ENCODE data around the gene CACNA1C. TPM values are rescaled to one million over a fixed set of nuclear protein-coding genes. Genes with fewer than 3 reads are reported as not detected.

CACNA1C gene
- total RNA-seq, 1 donor from 2014 or later = 201 TPM

DNA sequence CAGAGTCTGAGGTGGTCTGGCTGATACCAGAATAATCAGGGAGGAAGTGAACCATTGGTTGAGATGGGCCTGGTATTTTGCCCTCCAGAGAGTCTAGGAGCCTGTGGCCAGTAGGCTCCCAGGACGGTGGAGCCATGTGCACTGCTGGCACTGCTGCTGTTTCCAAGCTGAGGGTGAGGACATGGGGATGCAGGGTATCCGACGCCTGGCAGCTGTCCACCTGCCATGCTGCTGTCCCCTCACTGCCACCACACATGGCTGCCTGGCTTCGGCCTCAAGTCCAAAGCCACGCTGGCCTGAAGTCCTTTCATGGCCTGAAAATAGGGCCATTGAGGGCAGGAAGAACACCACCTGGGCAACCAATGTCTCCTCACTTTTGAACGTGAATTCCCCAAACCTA is 8.6 kb downstream of the CACNA1C start:
- ATAC-seq (peak; percentile 54), DNase-seq (peak; percentile 68)
- intact Hi-C loops (cut with micrococcal nuclease) = no loop called here

DNA sequence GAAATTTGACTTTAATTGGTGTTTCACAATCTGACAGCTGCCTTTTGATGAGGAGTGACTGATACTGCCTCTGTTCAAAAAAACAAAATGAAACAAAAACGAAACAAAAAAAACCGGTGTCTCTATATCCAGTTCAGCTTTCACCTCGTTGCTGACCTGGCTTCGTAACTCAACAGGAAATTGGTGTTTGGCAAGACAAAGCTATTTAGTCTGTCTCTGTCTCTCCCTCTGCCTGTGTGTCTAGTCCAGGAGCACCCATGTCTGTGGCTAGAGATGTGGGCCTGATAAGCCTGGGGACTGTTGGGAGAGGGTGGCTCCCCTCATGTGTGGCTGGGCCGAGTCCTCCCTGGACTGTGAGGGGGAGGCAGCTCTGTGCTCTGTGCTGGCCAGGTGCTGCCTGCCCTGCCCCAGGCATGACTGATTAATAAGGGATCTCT is 11.3 kb downstream of the CACNA1C start:
- ATAC-seq (peak; percentile 13), DNase-seq (no peak)
- intact Hi-C loops (cut with micrococcal nuclease) = no loop called here

DNA sequence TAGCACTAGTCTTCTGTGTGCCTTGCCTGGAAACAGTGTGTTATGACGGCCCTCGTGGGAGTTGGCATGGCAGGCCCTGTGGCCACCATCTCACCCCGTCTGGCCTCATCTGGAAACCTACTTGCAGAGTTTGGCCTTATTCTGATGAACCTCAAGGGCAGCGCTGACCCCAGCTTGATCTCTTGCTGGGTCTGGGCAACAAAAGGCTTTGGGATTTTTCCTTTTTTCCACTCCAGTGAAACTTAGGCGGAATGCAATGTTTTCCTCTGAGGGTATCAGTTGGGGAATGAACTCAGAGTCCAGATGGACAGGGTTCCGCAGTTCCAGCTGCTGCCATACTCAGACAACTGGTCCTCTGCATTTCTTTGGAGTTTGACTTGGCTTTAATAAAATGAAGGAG is 15.9 kb downstream of the CACNA1C start:
- intact Hi-C loops (cut with micrococcal nuclease) = no loop called here
- ATAC-seq (peak; percentile 43), DNase-seq (no peak)

DNA sequence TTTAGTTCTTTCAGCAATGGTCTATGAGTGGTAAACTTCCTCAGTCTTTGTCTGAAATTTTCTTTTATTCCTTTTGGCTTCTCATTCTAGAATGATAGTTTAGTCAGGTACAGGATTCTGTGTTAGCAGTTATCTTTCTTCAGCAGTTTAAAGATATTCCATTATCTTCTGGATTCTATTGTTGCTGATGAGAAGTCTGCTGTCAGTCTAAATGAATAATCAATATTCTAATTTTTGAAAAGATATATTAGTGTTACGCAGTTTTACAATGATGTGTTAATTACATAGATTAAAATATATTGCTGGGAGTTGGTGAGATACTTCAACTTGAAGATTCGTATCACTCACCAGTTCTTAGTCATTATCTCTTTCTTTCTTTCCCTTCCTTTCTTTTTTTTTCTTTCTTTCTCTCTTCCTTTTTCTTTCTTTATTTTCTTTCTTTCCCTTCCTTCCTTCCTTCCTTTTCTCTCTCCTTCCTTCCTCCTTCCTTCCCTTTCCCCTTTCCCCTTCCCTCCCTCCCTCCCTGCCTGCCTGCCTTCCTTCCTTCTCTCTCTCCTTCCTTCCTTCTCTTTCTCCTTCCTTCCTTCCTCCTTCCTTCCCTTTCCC is 17.8 kb downstream of the CACNA1C start:
- intact Hi-C loops (cut with micrococcal nuclease) = no loop called here
- DNase-seq (no peak), ATAC-seq (no peak)

DNA sequence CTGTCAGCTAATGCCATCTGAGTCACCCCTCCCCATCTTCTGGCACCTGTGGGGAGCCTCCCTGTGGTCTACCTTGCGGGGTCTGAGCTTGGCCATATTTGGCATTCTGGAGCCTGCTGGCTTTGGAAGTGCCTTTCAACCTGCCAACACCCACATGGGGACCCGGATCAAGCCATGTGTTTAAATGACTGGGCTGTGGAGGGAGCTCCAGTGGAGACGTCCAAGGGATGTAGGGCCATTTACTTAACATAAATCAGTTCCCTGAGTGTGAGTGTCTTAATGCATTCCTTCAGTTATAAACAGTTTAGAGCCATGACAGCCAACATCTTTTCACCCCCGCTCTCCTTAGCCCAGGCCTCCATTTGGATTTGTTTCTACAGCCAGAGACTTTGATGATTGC is 22.0 kb downstream of the CACNA1C start:
- intact Hi-C loops (cut with micrococcal nuclease) = no loop called here
- DNase-seq = no peak
- no peak for ATAC-seq

DNA sequence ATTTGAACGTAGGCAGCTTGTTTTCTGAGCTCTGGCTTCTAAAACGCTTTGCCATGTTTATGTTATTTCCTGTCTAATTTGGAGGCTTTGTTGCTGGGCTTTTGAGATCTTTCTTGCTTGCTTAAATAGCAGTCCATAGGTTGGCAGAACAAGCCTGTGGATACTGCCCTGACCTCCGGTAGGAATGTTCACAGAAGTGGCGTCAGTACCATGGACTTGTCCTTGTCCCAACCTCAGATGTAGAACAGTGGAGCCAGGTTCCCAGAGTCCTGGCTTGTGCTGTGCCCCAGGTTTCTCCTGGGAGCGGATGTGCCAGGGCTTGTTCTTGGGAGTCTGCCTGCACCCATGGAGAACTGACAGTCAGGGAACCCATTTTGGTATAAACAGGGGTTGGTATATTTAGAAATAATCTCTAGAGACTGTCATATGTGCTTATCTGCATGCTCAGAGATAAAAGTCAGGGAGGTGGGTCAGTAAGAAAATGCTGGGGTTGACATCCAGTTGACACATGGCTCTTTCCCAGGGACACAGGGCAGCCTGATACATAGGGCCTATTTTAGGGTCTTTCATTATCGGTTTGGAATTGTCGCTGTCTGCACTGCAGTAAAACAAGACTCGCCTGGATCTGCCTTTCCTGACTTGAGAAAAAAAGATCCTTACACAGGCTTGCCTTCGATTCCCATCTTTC is 22.9 kb downstream of the CACNA1C start:
- peak; percentile 83 for DNase-seq
- intact Hi-C loops (cut with micrococcal nuclease) = no loop called here
- ATAC-seq = peak; percentile 91

DNA sequence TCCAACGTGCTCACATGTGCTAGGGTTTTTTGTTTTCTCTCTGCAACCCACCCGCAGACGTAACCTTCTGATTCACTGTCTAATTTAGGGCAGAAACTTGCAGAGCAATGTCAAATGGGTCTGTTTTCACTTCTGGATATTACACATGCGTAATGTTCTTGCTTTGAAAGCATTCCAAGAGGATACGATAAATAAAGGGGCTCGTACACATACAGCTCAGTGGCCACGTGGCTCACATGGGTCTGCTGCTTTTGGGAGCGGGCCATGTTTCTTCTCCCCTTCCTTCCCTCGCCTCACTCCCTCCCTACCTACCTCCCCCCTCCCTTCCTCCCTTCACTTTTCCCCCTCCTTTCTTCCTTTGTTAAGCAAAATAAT is 23.4 kb downstream of the CACNA1C start:
- no peak for DNase-seq
- intact Hi-C loops (cut with micrococcal nuclease) = no loop called here
- peak; percentile 44 for ATAC-seq

DNA sequence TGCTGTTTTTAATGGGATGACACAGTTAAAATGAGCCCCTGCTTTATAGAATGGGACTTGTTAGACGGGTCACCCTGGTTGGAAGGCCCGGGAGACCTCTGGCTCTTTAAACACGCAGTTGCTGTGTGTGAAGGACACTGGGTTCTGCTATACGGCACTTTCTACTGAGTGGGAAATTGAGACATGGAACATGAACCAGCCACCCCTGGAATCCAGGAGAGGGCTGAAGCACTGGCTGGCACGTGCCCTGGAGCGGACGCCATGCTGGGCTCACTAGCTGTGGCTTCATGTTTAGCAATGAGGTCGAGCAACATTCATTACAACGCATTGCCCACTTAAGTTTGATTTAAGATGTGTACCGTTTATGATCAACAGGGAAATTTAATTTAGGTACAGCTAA is 23.9 kb downstream of the CACNA1C start:
- intact Hi-C loops (cut with micrococcal nuclease) = no loop called here
- ATAC-seq (peak; percentile 14), DNase-seq (no peak)

DNA sequence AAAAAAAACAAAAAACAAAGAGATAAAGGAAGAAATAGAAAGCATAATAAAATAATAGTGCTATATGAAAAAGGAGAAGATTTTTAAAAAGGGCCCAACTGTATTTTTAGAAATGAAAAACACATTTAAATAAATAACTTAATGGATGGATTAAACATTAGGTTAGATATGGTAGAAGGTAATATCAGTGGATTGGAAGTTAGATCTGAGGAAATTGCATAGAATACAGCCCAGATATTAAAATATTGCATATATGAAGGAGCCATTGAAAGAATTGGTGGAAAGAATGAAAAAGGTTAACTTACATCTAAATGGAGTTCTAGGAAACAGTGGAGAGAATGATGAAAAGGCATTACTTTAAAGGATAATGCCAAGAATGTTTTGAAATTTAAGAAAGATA is 27.8 kb downstream of the CACNA1C start:
- intact Hi-C loops (cut with micrococcal nuclease) = no loop called here
- ATAC-seq = no peak

DNA sequence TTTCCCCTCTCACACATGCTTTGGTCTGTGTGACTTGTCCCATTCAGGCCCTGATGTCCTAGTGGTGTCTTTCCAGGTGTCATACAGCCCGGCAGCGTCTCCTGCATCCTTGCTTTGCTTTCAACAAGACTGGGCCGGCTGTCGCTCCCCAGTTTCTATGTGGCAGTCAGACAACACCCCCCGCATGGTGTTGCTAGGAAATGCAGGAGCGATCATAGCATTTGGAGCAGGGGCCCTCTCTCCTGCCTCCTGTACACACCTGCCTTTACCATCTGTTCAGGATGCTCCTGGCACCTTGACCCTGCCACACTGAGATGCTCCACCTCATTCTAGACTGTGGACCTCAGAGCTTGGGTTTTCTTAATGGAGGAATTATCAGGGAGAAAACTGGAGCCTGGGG is 29.5 kb downstream of the CACNA1C start:
- DNase-seq (no peak), ATAC-seq (no peak)
- intact Hi-C loops (cut with micrococcal nuclease) = no loop called here

More for the DNA sequence above, 27.8 kb downstream of the CACNA1C start:
- DNase-seq = no peak

DNA sequence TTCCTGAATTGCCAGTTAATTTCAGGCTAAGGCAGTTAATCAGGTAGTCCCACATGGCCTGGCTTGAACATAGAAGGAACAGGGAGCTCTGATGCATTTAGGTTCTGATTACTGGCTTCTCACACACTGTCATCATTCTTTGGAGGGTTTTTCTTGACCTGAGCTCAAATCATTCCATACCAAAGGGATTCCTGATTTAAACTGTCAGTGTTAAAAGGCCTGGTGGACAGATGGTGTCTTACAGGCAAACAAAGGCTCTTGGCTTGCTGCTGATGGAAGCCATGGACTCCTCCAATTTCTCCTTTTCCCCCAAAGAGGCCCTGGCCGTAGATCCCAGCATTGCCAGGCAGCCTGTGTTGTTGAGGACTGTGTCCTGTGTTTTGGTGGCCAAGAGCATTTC is 30.2 kb downstream of the CACNA1C start:
- ATAC-seq = no peak
- no peak for DNase-seq
- intact Hi-C loops (cut with micrococcal nuclease) = no loop called here

DNA sequence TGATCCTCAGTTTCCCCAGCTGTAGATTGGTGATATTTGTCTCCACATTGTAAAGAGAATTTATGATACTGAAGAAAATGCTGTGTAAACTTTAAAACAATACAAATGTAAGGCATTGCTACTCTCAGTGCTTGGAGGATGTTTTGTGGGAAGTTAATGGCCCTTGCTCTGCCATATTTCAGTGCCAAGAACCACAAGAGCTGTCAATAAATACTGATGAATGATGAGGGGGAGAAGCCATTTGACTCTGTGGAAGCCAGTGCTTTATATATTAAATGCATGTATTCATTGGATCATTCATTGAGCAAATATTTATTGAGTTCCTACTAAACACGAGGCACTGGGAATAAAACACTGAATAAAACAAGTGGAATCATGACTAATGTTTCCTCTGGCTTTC is 30.8 kb downstream of the CACNA1C start:
- ATAC-seq (no peak), DNase-seq (no peak)
- intact Hi-C loops (cut with micrococcal nuclease) = no loop called here

DNA sequence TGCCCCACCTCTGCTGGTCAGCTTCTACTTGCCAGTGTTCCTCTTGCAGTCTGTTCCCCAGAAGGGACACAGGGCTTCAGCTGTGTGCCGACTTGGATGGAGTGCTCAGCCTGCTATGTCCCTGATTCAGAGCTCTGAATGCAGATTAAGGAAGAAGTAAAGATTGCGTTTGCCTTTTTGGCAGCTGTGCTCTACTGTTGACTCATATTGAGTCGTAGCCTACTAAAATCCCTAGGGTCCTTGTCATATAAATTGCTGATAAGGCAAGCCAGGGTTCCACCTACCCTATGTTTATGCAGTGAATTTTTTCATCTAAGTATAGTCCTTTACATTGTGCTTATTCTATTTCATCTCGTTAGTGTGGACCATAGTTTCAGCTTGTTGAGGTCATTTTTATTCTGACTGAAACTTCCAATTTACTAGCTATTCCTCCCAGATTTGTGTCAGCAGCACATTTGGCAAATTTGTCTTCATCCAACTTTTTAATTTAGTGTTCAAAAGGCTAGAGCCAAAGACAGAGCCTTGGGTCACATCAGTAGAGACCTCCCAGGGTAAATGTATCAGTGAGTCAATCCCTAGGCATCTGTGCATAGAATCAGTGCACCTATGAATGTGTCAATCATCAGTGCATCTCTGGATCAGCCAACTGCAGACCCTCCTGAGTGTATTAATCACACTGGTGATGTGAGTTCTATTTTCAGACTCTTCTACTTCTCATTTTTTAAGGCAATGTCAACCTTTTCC is 31.9 kb downstream of the CACNA1C start:
- ATAC-seq = peak; percentile 77

DNA sequence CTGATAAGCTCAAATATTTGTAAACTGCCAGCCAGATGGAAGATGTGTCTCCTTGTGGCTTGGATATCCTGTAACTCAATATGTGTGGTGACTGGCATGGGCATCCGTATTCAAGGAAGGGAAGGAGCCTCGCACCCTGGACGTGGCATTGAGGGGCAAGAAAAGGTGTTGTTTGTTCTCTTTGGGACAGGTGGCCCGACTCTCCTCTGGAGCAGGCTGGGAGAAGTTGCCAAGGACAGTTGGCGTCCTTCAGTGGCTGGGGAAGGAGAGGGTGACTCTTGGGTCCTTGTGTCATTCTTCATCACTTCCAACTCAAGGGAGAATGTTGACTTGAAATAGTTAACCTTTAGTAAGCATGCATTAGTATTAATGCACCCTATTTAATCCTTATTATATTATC is 39.6 kb downstream of the CACNA1C start:
- DNase-seq (no peak), ATAC-seq (peak; percentile 1)
- intact Hi-C loops (cut with micrococcal nuclease) = no loop called here

More for the DNA sequence above, 31.9 kb downstream of the CACNA1C start:
- intact Hi-C loops (cut with micrococcal nuclease) = no loop called here
- DNase-seq = peak; percentile 59

DNA sequence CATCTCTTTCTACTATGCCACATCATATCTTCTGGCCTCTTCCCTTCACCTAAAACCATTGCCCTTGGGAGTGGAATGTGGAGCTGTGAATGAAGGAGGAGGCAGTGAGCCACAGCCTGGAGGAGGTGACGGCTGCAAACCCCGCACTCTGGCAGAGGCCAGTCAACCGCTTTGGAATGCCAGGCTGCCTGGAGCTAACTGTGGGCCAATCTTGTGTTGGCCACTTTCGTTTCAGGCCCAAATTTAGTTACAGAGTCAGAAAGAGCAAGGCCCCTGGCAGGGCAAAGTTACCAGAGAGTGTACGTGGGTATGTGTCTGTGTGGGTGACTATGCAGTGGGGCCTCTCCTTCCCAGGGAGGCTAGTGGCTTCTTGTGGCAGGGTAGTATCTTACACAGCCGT is 40.1 kb downstream of the CACNA1C start:
- DNase-seq (peak; percentile 72), ATAC-seq (peak; percentile 84)
- intact Hi-C loops (cut with micrococcal nuclease) = no loop called here

DNA sequence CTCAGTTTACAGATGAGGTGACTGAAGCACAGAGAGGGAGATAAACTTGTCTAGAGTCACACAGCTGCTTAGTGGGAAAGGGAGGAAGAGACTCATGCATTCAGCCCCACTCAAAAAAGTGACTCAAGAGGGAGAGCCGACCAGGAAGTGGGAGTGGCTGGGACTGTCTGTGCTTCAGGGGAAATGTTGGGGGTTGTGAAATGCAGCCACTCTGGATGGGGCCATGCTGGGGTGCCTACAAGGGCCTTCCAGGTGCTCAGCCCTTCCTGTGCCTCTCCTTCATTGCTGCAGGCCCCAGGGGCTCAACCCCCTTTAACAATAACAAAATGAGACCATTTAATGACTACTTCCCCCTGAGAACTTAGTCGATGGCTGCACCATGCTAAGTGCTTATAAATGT is 41.8 kb downstream of the CACNA1C start:
- ATAC-seq = no peak
- intact Hi-C loops (cut with micrococcal nuclease) = no loop called here
- DNase-seq = no peak

DNA sequence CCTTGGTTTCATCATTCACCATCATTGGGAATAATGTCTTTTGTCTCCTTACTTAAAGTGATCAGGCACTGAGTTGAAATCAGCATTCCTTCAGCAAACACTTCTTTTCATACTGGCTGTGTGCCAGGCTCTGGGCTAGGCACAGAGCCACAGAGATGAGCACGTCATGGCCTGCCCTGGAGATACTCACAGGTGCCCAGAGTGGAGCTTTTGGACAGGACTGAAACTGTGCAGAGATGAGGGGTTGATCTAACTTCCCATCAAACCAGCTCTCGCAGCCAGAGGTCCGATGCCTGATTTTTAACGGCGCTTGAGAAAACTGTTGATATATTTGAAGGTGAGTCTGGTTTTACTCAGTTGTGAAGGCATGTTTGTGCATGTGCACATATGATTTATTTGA is 43.1 kb downstream of the CACNA1C start:
- ATAC-seq = no peak
- intact Hi-C loops (cut with micrococcal nuclease) = no loop called here
- no peak for DNase-seq

DNA sequence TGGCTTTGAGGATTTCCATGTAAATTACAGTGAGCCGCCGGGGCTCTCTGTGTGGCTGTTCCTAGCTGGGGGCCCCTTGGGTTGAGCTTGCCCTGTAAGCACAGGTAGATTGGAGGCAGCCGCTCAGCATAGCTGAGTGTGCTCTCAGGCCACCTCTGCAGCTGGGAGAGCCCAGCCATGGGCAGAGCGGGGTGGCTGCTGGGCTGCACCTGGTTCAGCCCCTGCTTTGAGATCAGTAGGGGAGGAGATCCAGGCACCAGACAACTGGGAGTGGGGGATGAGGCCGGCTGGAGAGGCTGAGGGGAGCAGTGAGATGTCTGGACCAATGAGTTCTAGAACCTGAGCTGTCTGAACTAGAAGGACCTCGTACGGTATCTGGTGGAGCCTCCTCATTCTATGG is 44.8 kb downstream of the CACNA1C start:
- DNase-seq (no peak), ATAC-seq (no peak)

DNA sequence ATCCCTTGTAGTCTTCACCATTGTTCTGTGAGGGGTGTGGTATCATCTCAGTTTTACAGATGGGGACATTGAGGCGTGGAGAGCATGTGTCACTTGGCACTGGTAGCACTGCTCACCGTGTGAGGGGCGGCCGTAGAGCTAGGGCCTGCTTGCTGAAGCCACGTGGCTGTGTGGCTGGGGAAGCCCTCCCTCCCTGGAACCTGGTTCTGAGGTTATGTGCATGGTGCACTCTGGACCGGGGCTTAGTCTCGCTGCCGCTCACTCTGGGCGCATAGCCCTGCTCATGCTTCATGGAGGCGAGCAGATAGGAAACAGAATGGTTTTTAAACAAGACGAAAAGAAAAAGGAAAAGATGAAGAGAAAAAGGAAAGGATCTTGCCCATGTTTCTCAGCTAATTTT is 46.1 kb downstream of the CACNA1C start:
- intact Hi-C loops (cut with micrococcal nuclease) = no loop called here
- ATAC-seq = peak; percentile 50
- DNase-seq = no peak

More for the DNA sequence above, 44.8 kb downstream of the CACNA1C start:
- intact Hi-C loops (cut with micrococcal nuclease) = no loop called here

DNA sequence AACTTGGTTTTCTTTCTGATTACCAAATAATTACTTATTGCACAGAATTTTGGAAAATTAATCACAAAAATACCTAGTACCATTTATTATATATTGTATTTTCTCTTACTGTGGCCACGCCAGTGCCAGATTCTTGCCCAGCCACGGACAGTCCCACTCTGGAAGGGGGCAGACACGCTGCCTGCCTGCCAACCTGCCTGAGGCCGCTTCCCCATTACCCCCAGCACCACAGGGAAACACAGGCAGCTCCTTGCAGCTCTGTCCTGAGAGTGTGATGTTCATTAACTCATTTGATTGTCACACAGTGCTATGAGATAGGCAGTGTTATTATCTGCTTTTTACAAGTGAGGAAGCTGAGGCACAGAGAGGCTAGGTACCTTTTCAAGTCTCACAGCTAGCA is 46.8 kb downstream of the CACNA1C start:
- intact Hi-C loops (cut with micrococcal nuclease) = no loop called here
- ATAC-seq (peak; percentile 3), DNase-seq (no peak)

DNA sequence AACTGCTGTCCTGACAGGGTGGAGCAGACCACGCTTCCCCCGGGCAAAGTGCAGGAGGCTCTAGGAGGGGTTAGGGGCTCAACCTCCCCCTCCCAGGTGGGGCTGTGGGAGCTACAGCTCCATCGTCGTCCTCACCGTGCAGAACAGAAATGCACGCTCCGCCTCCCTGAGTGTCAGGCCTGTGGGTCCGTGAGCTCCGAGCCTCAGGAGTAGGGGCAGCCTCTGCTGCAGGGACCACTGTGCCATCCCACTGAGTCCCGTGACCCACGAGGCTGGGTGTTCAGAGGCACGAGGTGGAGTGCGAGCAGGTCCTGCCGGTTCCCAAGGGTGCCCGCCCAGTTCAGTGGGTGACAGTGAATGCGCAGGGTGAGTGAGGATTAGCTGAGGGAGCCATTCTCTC is 48.6 kb downstream of the CACNA1C start:
- DNase-seq = no peak
- intact Hi-C loops (cut with micrococcal nuclease) = no loop called here
- ATAC-seq = peak; percentile 6

Measured in left ventricle myocardium superior (tissue), 1 donor.